WTC11 (cell line): ENCODE measurements around the gene ZBTB21. TPM values are rescaled to one million over a fixed set of nuclear protein-coding genes. Genes with fewer than 3 reads are reported as not detected.
A peak's percentile ranks its signal among the peaks of the same experiment; 100 is the strongest.

Experiments
- ATAC-seq: fragments of 200-7000 bp; cut with Tn5 transposase; 2 replicates; pipeline ENCODE4 v1.10.0; 2021; ENCODE audit warnings: mild to moderate bottlenecking, moderate library complexity
- CTCF ChIA-PET: fragments of 300-600 bp; sonication (Branson Sonifier 250); formaldehyde crosslinking; loops from one replicate; lab custom pipeline; 2021; ENCODE audit warnings: antibody characterized with exemption; lab: Charles Lee
- POLR2A ChIA-PET: fragments of 350-600 bp; sonication (Branson Sonifier 250); formaldehyde crosslinking; loops from one replicate; lab custom pipeline; 2021; ENCODE audit warnings: antibody characterized with exemption; lab: Charles Lee
- DNase-seq: peaks from one replicate; pipeline ENCODE4 v3.0.0; 2021; ENCODE audit warnings: low spot score
- H3K27ac Mint-ChIP-seq: 2 replicates; pipeline ENCODE4 v1.8.0; 2021; ENCODE audit warnings: mixed read lengths
- H3K27me3 Mint-ChIP-seq: 2 replicates; pipeline ENCODE4 v1.8.0; 2021; ENCODE audit warnings: low read depth, mild to moderate bottlenecking, moderate library complexity, mixed read lengths
- H3K36me3 Mint-ChIP-seq: 2 replicates; pipeline ENCODE4 v1.8.0; 2021; ENCODE audit warnings: mixed read lengths
- H3K4me1 Mint-ChIP-seq: 2 replicates; pipeline ENCODE4 v1.8.0; 2022; ENCODE audit warnings: mixed read lengths
- H3K4me3 Mint-ChIP-seq: 2 replicates; pipeline ENCODE4 v1.8.0; 2021; ENCODE audit warnings: mild to moderate bottlenecking, moderate library complexity, mixed read lengths
- H3K9me3 Mint-ChIP-seq: 2 replicates; pipeline ENCODE4 v1.8.0; 2021; ENCODE audit warnings: mixed read lengths
- ATF3 ChIP-seq: sonication (generic); formaldehyde crosslinking; conservative IDR thresholded peaks from 2 replicates; pipeline ENCODE4 v1.8.1; 2022; ENCODE audit warnings: mild to moderate bottlenecking, missing genetic modification reagents
- CREM ChIP-seq: sonication (generic); formaldehyde crosslinking; IDR thresholded peaks from 2 replicates; pipeline ENCODE4 v1.8.1; 2022; ENCODE audit warnings: mild to moderate bottlenecking, missing genetic modification reagents, moderate library complexity
- E2F4 ChIP-seq: sonication (generic); formaldehyde crosslinking; IDR thresholded peaks from 2 replicates; pipeline ENCODE4 v1.8.1; 2022; ENCODE audit warnings: low read depth, mild to moderate bottlenecking, moderate library complexity, missing genetic modification reagents, borderline replicate concordance
- ELF4 ChIP-seq: sonication (generic); formaldehyde crosslinking; IDR thresholded peaks from 2 replicates; pipeline ENCODE4 v1.8.1; 2022; ENCODE audit warnings: low read depth, mild to moderate bottlenecking, moderate library complexity, missing genetic modification reagents
- GRHL2 ChIP-seq: fragments of 250-450 bp; sonication (Bioruptor Pico); IDR thresholded peaks from 2 replicates; pipeline ENCODE4 v1.8.0; 2022; ENCODE audit warnings: mild to moderate bottlenecking, moderate library complexity; ENCODE audit not compliant: insufficient replicate concordance, severe bottlenecking
- IRF2 ChIP-seq: sonication (generic); formaldehyde crosslinking; IDR thresholded peaks from 2 replicates; pipeline ENCODE4 v1.8.0; 2022; ENCODE audit warnings: low read depth, missing genetic modification reagents, borderline replicate concordance
- JAZF1 ChIP-seq: fragments of 250-450 bp; sonication (Bioruptor Pico); IDR thresholded peaks from 2 replicates; pipeline ENCODE4 v1.9.0; 2021; ENCODE audit warnings: moderate library complexity, mild to moderate bottlenecking, inconsistent platforms
- MAX ChIP-seq: sonication (generic); formaldehyde crosslinking; IDR thresholded peaks from 2 replicates; pipeline ENCODE4 v1.8.0; 2022; ENCODE audit warnings: mild to moderate bottlenecking, missing genetic modification reagents
- RELA ChIP-seq: sonication (generic); formaldehyde crosslinking; IDR thresholded peaks from 2 replicates; pipeline ENCODE4 v1.8.1; 2022; ENCODE audit warnings: missing genetic modification reagents, mild to moderate bottlenecking, borderline replicate concordance
- RORB ChIP-seq: fragments of 250-450 bp; sonication (Bioruptor Pico); IDR thresholded peaks from 2 replicates; pipeline ENCODE4 v1.9.0; 2021; ENCODE audit warnings: mild to moderate bottlenecking
- SMAD3 ChIP-seq: sonication (generic); formaldehyde crosslinking; IDR thresholded peaks from 2 replicates; pipeline ENCODE4 v1.8.0; 2022; ENCODE audit warnings: missing genetic modification reagents, mild to moderate bottlenecking, borderline replicate concordance
- SMAD4 ChIP-seq: sonication (generic); formaldehyde crosslinking; IDR thresholded peaks from 2 replicates; pipeline ENCODE4 v1.8.0; 2022; ENCODE audit warnings: mild to moderate bottlenecking, missing genetic modification reagents
- STAT6 ChIP-seq: sonication (generic); formaldehyde crosslinking; conservative IDR thresholded peaks from 2 replicates; pipeline ENCODE4 v1.8.1; 2023; ENCODE audit warnings: mild to moderate bottlenecking, low read depth, missing genetic modification reagents, moderate library complexity
- ZBTB21 ChIP-seq: sonication (generic); formaldehyde crosslinking; IDR thresholded peaks from 2 replicates; pipeline ENCODE4 v1.8.1; 2023; ENCODE audit warnings: mild to moderate bottlenecking, missing genetic modification reagents, borderline replicate concordance
- ZBTB43 ChIP-seq: sonication (generic); formaldehyde crosslinking; IDR thresholded peaks from 2 replicates; pipeline ENCODE4 v1.8.1; 2023; ENCODE audit warnings: mild to moderate bottlenecking, missing genetic modification reagents
- ZNF263 ChIP-seq: sonication (generic); formaldehyde crosslinking; IDR thresholded peaks from 2 replicates; pipeline ENCODE4 v1.8.1; 2022; ENCODE audit warnings: low read depth, mild to moderate bottlenecking, moderate library complexity, missing genetic modification reagents
- ZNF317 ChIP-seq: sonication (generic); formaldehyde crosslinking; IDR thresholded peaks from 2 replicates; pipeline ENCODE4 v1.8.1; 2023; ENCODE audit warnings: low read depth, mild to moderate bottlenecking, moderate library complexity, missing genetic modification reagents, borderline replicate concordance
- ZSCAN18 ChIP-seq: fragments of 250-450 bp; sonication (Bioruptor Pico); IDR thresholded peaks from 2 replicates; pipeline ENCODE4 v2.1.2; 2022; ENCODE audit warnings: mild to moderate bottlenecking, moderate library complexity
- total RNA-seq: library from RNA; stranded (reverse); gene quantifications from 3 replicates; pipeline ENCODE4 v1.2.3, GENCODE V29; 2021
- TF ChIP-seq, protein P1 (sequence below): sonication (generic); formaldehyde crosslinking; IDR thresholded peaks from 2 replicates; pipeline ENCODE4 v1.8.0; 2023; ENCODE audit warnings: mild to moderate bottlenecking, missing genetic modification reagents

ZBTB21 gene
- total RNA-seq, 1 experiment from 2014 or later: 13.8 TPM

DNA sequence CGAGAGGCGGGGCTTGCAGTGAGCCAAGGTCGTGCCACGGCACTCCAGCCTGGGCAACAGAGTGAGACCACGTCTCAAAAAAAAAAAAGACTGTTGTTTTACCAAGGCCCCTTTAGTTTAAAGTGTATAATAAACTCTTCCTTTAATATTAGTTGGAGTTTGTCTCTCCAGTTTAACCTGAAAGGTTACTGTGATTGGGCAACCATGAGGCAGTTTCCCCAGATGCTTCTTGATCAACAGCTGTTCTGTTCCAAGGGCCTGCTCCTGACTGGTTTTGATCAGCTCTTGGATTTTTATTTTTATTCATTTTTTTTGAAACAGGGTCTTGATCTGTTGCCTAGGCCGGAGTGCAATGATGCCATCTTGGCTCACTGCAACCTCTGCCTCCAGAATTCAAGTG is 38.3 kb downstream of the ZBTB21 start (continued):
- TF ChIP-seq ZSCAN18 (CRISPR knock-in tag) (no peak), GRHL2 (CRISPR knock-in tag) (no peak), SMAD4 (CRISPR knock-in tag) (no peak)

DNA sequence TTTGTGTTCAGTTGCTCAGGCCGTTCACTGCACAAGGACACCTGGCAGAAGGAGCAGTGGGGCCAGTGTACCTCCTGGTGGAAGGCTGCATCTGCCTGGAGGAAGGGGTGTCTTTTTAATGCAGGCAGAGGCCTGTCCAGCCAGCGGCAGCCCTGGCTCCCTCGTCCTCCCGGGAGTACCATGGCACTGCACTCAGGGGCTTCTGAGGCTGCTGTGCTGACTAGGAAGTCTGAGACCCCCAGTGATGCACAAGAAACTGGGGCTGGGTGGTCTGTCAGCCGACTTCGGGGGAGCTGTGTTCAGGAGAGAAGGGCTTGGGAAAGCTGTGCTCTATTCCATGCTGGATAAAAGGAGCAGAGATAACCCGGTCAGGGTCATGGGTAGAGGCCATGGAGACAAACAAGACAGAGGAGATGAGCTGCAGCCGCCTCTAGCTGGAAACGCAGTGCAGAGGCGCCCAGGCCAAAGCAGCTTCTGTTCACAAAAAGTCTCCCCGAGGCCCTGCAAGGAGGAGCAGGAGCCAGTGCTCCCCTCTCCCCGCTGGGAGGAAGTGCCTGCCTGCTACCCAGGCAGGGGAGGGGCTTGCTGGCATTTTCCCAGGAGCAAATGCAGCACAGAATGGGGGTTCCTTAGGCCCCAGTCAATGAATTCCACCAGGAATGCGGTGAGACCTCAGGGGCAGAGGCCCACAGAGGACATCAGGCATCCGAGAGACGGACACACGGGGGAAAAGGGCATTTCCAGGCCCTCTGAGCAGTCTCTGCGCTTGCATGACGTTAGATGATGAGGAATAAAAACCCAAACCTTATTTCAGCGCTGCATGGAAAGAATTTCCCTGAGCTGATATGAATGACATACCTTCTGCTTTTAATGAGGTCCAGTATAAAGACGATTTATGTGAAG is 39.2 kb downstream of the ZBTB21 start:
- H3K9me3 Mint-ChIP-seq: no peaks in the 10 kb centered on the region

GRCh38 chr21:41970106-41970391 is 40.1 kb downstream of the ZBTB21 start:
- ChIA-PET POLR2A (no interaction called here), CTCF (interaction anchor here (1.4 to 1.7 kb wide), 2 partner anchors 147 to 289 kb away, joined by 4 read pairs; no protein-coding TSS in a partner anchor)
- DNase-seq: no peak
- Mint-ChIP-seq H3K27ac (no peak overlapping the region), H3K27me3 (no peaks in the 10 kb centered on the region; the same call in 1 of the 2 replicates), H3K36me3 (no peaks in the 10 kb centered on the region), H3K4me1 (peaks cover 41% of the 10 kb centered on the region)
- no peak for ATAC-seq
- TF ChIP-seq STAT6 (CRISPR knock-in tag) (no peak), IRF2 (CRISPR knock-in tag) (no peak), ATF3 (CRISPR knock-in tag) (no peak), GRHL2 (CRISPR knock-in tag) (no peak), E2F4 (CRISPR knock-in tag) (no peak), CREM (no peak), ZBTB21 (CRISPR knock-in tag) (no peak), ZBTB43 (CRISPR knock-in tag) (no peak), SMAD3 (no peak), ZNF263 (no peak), ZNF317 (CRISPR knock-in tag) (no peak), SMAD4 (CRISPR knock-in tag) (no peak), ELF4 (CRISPR knock-in tag) (no peak), RELA (no peak), MAX (no peak), JAZF1 (CRISPR knock-in tag) (no peak)
- TF ChIP-seq, protein P1, sequence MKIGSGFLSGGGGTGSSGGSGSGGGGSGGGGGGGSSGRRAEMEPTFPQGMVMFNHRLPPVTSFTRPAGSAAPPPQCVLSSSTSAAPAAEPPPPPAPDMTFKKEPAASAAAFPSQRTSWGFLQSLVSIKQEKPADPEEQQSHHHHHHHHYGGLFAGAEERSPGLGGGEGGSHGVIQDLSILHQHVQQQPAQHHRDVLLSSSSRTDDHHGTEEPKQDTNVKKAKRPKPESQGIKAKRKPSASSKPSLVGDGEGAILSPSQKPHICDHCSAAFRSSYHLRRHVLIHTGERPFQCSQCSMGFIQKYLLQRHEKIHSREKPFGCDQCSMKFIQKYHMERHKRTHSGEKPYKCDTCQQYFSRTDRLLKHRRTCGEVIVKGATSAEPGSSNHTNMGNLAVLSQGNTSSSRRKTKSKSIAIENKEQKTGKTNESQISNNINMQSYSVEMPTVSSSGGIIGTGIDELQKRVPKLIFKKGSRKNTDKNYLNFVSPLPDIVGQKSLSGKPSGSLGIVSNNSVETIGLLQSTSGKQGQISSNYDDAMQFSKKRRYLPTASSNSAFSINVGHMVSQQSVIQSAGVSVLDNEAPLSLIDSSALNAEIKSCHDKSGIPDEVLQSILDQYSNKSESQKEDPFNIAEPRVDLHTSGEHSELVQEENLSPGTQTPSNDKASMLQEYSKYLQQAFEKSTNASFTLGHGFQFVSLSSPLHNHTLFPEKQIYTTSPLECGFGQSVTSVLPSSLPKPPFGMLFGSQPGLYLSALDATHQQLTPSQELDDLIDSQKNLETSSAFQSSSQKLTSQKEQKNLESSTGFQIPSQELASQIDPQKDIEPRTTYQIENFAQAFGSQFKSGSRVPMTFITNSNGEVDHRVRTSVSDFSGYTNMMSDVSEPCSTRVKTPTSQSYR (CRISPR knock-in tag): no peak
- TF ChIP-seq, all 79 proteins: peak for 0
- H3K9me3 Mint-ChIP-seq: no peaks in the 10 kb centered on the region
- H3K4me3 Mint-ChIP-seq: no peak overlapping the region

More for the DNA sequence above, 39.2 kb downstream of the ZBTB21 start:
- DNase-seq (no peak), ATAC-seq (no peak)
- CTCF ChIA-PET: interaction anchor here (0.6 to 1.4 kb wide), 5 partner anchors 9 to 146 kb away, joined by 3 to 4 read pairs (median 3); no protein-coding TSS in a partner anchor
- Mint-ChIP-seq H3K27ac (no peak overlapping the region), H3K4me1 (peaks cover 41% of the 10 kb centered on the region), H3K36me3 (no peaks in the 10 kb centered on the region), H3K27me3 (no peaks in the 10 kb centered on the region; the same call in 1 of the 2 replicates), H3K4me3 (no peak overlapping the region)
- POLR2A ChIA-PET: no interaction called here
- TF ChIP-seq RORB (CRISPR knock-in tag): no peak
- TF ChIP-seq ZNF263: peak; percentile 62; the same call in 1 of the 2 replicates
